Stromal cell of bone marrow (primary cell): ENCODE data around the gene CCR6.

Experiments
- DNase-seq: peaks from one replicate; pipeline ENCODE4 v3.0.0-alpha.2; 2012; ENCODE audit warnings: low read depth

The CCR6 gene

DNA sequence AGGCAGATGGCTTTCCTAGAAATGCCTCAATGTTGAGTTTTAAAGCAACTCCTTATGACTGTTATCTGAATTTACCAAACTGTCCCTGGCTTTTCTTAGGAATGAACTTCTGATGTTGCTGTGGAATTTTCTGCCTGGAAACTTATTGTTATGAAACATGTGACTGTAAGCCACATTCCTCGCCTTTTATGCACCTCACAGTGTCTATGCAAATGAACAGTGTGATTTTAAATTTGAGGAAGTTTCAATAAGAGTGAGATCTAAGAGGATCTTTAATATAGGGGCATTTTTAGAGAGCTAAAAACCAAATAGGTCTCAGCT lies 2.4 kb upstream of the CCR6 start:
- DNase-seq = no peak

DNA sequence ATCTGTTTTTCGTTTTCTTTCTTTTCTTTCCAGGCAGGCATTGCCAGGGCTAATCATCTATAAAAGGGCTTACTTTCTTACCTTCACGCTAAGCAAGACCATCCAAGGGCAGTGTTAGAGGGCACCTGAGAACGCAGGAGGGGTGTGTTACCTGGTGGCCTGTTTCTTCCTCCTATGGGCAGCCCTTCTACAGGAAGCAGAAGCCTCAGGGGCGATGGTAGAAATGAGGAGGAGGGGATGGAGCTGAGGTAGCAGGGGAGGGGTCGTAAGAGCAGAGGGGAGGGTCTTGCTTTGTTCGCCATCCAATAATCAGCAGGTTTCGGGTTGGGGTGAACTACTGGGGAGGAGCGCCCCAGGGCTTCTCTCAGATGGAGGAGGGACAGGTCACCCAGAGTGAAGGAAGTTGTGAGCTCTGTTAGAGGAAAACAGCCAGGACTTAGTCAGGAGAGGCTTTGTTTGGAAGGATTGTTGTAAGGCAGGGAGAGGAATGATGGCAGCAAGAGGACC lies 1.5 kb upstream of the CCR6 start:
- no peak for DNase-seq

DNA sequence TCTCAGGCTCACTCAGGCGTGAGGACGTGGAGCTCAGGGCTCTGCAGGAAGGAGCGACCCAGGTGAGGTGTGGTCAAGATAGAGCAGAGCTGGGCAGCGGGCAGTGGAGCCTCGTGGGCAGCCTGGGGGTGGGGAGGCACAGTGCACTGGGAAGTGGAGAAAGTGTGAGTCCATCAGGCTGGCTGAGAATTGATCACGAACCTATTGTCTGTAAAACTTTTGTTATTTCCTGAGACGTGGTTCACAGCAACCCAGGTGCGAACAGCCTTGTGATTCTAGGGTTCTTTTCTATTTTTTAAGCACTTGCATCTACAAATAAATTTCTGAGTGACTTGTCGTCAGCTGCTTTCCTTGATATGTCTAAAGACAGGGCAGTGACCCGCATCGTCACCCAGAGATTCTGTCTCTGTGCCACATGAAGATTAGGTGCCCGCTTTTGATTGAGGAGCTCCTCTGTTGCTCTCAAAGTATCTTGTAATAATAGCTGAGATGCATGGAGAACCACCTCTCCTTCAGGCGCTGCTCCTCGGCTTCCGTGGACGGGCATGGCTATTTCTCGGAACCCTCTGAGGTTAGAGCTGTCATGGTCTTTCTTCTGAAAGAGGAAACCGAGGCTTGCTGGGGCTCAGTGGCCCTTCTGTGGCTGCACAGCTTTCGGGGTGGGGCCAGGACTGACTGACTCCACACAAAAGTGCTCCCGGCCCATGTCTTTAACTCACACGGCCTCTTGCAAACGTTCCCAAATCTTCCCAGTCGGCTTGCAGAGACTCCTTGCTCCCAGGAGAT lies 662 bp upstream of the CCR6 start:
- DNase-seq = no peak

DNA sequence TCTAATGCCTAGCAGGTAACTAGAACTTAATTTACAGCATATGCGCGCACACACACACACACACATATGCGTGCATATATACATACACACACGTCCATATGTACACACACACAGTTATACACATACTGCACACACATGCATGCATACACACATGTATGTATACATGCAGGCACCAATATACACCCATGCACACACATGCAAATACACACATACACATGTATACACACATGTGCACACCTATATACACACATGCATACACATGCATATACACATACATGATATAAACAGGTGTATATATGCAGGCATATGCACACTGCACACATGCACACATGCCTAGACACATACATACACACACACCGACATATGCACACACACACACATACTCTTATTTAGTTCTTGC lies 1.9 kb downstream of the CCR6 start:
- no peak for DNase-seq

DNA sequence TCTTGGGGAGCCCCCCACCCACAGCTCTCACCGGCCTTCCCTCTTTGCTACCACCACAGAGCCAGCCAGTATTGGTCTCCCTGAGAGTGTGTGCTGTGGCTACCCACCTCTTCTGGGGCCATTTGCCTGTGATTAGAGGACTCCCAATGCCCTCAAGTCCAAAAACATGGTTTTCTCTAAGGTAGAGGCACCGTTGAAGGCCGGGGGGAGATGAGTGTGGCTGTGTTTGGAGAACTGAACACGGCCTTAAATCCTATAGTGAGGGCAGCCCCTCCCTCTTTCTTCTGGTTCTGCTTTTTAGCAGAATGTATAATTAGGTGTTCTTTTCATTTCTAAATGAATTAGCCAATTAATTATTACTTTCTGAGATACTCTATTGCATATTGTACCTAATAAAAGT lies 2.5 kb downstream of the CCR6 start:
- no peak for DNase-seq

- DNase-seq = no peak
Measured at GRCh38 chr6:167125855-167126349, 3.0 kb downstream of the CCR6 start.

DNA sequence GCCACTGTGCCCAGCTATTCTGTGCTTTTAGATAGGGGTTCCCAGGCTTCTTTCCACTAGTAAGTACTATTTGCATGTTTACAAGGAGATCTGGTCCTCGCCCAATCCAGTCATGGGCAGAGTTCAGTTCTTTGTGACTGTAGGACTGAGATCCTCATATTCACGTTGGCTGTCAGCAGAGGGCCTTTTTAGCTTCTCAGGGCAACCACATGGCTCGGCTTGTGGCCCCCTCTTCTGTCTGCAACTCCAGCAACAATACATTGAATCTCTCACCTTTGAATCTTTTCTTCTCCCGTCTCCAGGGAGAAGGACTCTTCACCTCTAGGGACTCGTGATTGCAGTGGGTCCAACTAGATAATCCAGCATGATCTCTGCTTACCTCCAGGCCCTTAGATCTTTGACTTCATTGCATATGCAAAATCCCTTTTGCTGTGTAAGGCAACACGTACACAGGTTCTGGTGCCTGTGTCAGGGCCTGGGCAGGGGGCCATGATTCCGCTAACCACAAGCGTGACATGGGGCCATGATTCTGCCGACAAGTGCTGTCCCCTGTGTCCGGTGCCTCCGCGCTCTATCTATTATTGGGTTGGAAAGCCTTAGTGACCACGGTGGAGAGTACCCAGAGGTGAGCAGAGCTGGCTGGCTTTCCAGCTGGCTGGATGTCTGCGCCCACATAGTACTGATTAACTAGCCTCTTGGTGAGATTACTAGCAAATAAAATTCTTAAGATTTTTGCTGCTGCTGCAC lies 5.1 kb downstream of the CCR6 start:
- DNase-seq = no peak

DNA sequence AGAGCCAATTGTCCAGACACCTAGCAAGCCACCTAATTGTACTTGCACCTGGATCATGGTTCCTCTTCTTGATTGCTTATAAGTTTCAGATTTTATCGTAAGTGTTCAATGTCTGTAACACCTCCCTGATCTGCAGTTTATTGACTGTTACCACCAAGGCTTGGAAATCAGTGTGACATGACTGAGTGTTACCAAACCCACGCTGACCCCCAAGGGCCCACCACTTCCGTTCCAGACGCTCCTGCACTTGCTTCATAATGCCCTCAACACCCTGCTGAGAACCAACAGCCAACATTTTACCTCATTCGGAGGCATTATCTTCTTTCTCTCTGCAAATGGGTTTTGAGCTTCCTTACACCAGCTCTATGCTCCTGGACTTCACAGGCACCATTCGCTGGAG lies 6.3 kb downstream of the CCR6 start:
- DNase-seq = no peak

DNA sequence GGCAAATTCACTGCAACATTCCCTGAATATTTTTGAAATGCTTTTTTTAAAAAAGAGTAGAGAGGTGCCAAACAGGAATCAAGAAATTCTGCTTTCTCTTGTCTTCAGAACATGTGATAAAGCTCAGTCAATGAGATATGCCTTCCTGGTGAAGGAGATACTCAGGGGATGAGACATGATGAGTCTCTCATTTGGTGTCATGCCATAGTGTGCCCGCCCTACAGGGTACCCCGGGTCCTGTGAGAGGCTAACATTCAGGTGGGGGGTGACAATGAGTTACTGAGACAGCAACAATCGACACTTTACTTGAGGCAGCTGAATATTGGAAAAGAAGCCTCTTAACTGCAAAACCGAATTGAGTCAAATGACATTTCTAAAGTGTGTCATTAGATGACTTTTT lies 6.7 kb downstream of the CCR6 start:
- DNase-seq = no peak

DNA sequence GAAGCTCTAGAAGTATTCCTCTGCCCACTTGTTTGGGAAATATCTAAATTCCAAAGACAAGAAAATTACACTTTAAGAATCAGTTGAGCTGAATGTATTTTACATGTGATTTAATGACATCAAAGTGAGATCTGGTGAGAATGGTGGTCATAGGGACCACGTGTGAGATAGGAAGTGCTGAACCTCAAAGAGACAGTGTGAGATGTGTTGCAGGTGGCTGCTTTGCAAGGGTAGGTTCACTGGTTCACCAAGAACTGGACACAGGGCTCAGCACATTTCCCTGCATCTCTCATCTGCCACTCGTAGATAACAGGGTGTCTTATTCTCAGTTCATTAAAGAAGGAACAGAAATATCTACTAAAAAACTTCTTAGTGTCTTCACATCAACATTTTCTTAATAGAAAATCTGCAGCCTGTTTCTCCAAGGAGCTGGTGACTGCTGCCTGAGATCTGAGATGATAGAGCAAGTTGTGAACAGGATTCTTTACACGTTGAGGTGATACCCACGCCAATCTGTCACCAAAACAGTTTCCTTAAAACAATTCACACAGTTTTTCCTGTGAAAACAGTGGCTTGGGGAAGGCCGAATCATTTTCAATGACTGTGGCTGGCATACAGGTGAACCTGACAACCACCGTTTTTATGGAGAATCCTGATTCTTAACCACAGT lies 7.2 kb downstream of the CCR6 start:
- DNase-seq = no peak

DNA sequence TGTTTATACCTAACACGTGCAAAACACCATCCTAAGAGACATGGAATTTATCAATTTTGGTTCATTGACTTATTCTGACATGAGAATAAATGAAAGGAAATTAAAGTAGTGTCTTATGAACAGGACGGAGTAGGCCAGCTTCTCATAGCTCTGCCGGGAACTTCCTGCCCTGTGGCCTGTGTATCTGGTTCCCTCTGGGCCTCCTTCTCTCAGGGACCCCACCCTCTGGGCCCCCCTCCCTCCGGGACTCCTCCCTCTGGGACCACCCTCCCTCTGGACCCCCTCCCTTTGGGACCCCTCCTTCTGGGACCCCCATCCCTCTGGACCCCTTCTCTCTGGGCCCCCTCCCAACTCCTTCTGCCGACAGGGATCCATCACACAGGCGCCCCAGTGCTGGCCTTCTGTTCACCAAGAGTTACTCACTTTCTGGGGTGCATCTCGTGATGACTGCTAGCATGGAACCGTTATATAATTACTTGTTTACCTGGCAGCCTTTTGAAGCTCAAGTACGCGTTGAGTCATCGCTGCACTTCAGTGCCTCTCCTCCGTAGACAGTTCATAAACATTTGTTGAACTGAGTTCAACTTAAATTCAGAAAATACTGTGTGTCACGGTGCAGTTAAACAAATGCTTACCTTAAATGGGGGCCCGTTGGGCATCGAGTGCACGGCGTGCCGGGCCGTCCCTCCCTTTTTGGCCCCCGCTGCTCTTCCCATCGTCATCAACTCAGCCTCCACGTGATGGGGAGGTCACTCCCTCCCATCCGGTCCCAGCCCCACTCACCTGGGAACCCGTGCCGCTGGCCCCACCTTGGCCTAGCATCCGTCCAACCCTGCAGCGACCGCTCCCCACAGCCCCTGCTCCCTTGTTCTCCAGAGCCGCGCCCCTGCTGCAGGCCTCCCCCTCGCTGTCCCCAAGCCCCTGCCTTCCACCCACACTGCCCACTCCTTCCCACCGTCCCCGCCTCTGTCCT lies 8.1 kb downstream of the CCR6 start:
- DNase-seq = no peak

DNA sequence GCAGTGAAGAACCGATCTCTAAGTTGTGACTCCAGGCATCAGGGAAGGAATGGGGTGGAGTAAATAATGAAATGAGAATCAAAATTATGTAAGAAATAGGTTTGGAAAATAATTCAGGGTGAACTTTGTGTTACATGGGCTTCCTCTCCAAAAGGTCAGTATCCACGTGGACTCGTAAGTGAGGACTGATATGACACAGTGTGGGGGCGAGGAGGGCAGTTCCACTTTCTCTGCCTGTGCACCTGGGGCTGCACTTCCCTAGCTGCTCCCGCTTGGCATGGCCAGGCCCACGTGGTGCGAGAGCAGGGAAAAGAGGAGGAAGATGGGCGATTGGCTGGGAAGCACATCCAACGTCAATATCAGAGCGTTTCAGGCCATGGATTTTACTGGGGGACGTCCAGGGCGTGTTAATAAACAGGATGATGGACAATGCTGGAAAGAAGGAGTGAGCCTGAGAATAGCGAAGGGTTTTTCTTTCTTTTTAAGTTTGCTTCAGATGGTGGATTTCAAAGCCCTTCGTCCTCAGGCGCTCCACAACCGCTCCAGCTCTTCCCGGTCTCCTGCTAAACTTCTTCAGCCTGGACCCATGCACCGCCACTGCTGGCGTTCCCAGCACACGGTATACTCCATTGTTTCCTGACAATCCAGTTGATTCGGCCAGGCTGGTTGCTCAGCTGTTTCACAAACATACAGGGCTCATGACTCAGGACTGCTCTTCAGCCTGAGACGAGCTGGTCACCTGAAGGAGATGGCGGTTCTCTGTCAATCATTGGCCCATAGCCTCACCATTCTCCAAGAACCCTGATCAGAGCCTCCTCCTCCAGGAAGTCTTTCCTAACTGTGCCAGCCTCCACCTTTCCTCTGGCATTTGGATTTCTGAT lies 11.8 kb downstream of the CCR6 start:
- DNase-seq = no peak

DNA sequence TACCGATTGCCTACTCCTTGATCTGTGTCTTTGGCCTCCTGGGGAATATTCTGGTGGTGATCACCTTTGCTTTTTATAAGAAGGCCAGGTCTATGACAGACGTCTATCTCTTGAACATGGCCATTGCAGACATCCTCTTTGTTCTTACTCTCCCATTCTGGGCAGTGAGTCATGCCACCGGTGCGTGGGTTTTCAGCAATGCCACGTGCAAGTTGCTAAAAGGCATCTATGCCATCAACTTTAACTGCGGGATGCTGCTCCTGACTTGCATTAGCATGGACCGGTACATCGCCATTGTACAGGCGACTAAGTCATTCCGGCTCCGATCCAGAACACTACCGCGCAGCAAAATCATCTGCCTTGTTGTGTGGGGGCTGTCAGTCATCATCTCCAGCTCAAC lies 13.5 kb downstream of the CCR6 start:
- DNase-seq = no peak

DNA sequence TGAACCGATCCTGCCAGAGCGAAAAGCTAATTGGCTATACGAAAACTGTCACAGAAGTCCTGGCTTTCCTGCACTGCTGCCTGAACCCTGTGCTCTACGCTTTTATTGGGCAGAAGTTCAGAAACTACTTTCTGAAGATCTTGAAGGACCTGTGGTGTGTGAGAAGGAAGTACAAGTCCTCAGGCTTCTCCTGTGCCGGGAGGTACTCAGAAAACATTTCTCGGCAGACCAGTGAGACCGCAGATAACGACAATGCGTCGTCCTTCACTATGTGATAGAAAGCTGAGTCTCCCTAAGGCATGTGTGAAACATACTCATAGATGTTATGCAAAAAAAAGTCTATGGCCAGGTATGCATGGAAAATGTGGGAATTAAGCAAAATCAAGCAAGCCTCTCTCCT lies 14.2 kb downstream of the CCR6 start:
- DNase-seq = no peak

DNA sequence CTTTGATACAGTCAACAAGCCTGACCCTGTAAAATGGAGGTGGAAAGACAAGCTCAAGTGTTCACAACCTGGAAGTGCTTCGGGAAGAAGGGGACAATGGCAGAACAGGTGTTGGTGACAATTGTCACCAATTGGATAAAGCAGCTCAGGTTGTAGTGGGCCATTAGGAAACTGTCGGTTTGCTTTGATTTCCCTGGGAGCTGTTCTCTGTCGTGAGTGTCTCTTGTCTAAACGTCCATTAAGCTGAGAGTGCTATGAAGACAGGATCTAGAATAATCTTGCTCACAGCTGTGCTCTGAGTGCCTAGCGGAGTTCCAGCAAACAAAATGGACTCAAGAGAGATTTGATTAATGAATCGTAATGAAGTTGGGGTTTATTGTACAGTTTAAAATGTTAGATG lies 15.0 kb downstream of the CCR6 start:
- no peak for DNase-seq

GRCh38 chr6:167139761-167140160 lies 16.9 kb downstream of the CCR6 start:
- no peak for DNase-seq

DNA sequence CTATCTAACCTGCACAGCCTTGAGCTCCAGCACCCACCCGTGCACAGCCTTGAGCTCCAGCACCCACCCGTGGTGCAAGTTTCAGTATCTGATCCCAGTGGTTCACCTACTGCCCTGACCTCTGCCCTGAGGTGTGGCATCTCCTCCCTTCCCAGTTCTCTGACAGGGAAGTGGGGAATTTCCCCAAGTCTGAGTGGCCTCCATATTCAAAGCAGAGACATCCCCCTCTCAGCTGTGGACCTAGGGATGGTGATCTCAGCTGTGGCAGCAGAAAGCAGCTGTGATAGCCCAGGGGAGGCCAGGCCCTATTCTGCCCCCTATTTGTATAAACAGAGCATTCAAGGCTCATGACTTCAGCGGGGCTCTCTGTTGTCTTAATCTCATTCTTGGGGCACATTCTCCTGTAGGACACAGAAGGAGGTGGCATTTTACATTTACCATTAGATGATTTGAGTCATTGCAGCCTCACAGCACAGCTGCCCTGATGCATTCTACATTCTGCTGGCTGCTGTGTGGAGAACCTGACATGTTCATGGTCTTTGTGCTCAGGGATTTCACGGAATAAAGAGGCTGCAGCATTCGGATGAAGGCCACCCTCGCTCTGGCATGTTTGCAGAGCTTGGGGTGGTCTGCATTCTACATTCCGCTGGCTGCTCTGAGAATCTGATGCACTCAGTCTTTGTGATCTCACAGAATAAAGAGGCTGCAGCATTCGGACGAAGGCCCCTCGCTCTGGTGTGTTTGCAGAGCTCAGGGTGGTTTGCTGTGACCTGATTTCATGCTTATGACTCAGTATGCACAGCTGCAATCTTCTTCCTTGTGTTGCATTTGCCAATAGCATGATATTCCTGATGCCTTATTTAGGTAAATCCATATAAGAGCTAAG lies 17.9 kb downstream of the CCR6 start:
- no peak for DNase-seq

DNA sequence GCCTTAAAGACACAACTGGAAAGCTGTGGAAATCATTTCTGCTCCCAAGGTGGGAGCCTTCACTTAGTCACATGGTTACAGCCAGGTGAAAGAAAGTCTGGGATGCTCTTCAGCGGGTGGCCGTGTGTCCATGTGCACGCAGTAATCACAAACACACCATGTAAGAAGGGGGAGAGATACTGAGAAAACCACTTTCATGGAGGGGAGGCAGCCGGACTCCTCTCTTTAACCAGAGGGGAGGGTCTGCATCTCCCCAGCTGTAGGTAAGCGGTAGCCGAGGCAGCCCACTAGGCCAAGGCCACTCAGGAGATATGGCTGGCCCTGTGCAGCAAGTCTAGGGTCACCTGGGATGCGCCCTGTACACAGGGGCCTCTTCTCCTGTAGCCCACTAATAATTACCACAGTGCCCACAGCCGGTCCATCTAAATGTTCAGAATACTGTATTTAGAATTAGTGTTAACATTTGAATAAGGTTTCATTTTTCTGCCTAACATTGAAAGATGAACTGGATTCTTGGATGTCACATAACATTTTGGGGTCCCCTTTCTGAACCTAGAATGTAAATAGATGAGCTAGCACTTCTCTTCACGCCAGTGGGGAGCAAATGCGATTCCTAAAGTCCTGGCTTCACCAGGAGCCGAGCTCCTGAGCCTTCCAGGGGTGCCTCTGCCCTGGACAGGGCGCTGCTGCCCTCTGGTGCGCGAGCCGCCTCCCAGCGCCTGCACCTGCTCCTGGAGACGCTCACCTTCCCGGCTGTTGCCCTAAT lies 19.0 kb downstream of the CCR6 start:
- no peak for DNase-seq

DNA sequence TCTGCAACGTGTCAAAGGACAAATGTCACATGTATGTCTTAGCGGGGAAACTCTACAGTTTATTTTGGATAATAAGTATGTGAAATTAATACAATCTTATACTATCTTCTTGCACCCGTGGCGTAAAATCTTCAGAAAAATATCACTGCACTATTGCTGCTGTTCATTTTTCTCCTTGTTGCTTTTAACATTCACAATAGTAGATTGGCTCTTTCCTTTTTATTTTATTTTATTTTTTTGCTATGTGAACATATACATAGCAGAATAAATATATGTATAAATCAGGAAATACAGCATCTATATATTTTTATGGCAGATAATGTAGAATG lies 19.5 kb downstream of the CCR6 start:
- no peak for DNase-seq
